HepG2 (cell line): ENCODE measurements around the gene WNT4. TPM values are rescaled to one million over a fixed set of nuclear protein-coding genes. Genes with fewer than 3 reads are reported as not detected.
A peak's percentile ranks its signal among the peaks of the same experiment; 100 is the strongest.

Experiments used
- ATAC-seq: fragments of 200-7000 bp; cut with Tn5 transposase; 3 replicates; pipeline ENCODE4 v1.9.1; 2020; ENCODE audit warnings: mild to moderate bottlenecking, moderate library complexity
- BruUV-seq: library from RNA; stranded (reverse); fragments of 400-500 nt; replicated peaks from 2 replicates; lab custom pipeline; 2021; lab: Mats Ljungman, UMichigan
- CTCF ChIA-PET: fragments of 300-600 bp; formaldehyde crosslinking; extraction: SDS; loops from one replicate; lab custom pipeline; 2021; ENCODE audit warnings: low total read pairs, inconsistent platforms, low intra/inter-chr PET ratio; lab: Yijun Ruan, JAX
- POLR2A ChIA-PET: fragments of 350-600 bp; sonication (Branson Sonifier 250); formaldehyde crosslinking; loops from one replicate; lab custom pipeline; 2020; ENCODE audit warnings: antibody characterized with exemption, inconsistent platforms; lab: Yijun Ruan, JAX
- DNase-seq: peaks from one replicate; pipeline ENCODE4 v3.0.0-alpha.2; 2015; ENCODE audit warnings: low spot score
- FAIRE-seq: peaks from 3 replicates; lab custom pipeline; 2011; peaks lifted over from hg19 to GRCh38; lab: Jason Lieb, UNC
- H2AFZ ChIP-seq: one replicate; pipeline ENCODE4 v1.6.1; 2011; ENCODE audit warnings: low read length, inconsistent platforms
- H3K27ac ChIP-seq: fragments of 300-600 bp; 3 replicates; pipeline ENCODE4 v1.8.0; 2011; ENCODE audit warnings: mixed run types, mild to moderate bottlenecking, mixed read lengths, low read length, inconsistent platforms; ENCODE audit not compliant: insufficient read depth; ENCODE audit errors: extremely low read length
- H3K27me3 ChIP-seq, 2 experiments: fragments of 200-600 bp in 1 of 2; 2 replicates in 1 of 2; 3 replicates in 1 of 2; pipeline versions ENCODE4 v1.6.0 to v1.8.0; 2011; ENCODE audit warnings: low read length in 2 of 2, mild to moderate bottlenecking in 2 of 2, moderate library complexity in 2 of 2, inconsistent platforms in 1 of 2; ENCODE audit not compliant: insufficient read depth in 2 of 2, control insufficient read depth in 1 of 2
- H3K36me3 ChIP-seq, 2 experiments: fragments of 200-600 bp in 1 of 2; replicated peaks in 1 of 2; 2 replicates in 1 of 2; 3 replicates in 1 of 2; pipeline versions ENCODE4 v1.5.1 to v1.8.0; 2011; ENCODE audit warnings: low read length in 2 of 2, inconsistent platforms in 1 of 2; ENCODE audit not compliant: insufficient read depth in 2 of 2, control insufficient read depth in 1 of 2
- H3K4me1 ChIP-seq: 2 replicates; pipeline ENCODE4 v1.5.1; 2012; ENCODE audit warnings: low read length, inconsistent platforms; ENCODE audit not compliant: insufficient read depth
- H3K4me2 ChIP-seq: 2 replicates; pipeline ENCODE4 v1.6.0; 2011; ENCODE audit warnings: low read depth, low read length, inconsistent platforms
- H3K4me3 ChIP-seq, 3 experiments: fragments of 200-600 bp in 1 of 3; sonication (generic), shearing (Covaris generic) in 1 of 3; replicated peaks in 1 of 3; 2 replicates each; pipeline ENCODE4 v1.5.1; 2011 to 2016; ENCODE audit warnings: low read length in 3 of 3, inconsistent platforms in 2 of 3, low read depth in 2 of 3, mild to moderate bottlenecking in 2 of 3, control low read depth in 1 of 3, mixed read lengths in 1 of 3; ENCODE audit not compliant: insufficient read depth in 1 of 3
- H3K79me2 ChIP-seq: one replicate; pipeline ENCODE4 v1.6.1; 2011; ENCODE audit warnings: low read length, inconsistent platforms; ENCODE audit not compliant: insufficient read depth
- H3K9ac ChIP-seq: 2 replicates; pipeline ENCODE4 v1.6.0; 2011; ENCODE audit warnings: mild to moderate bottlenecking, low read depth, low read length, inconsistent platforms; ENCODE audit not compliant: insufficient read depth
- H3K9me3 ChIP-seq: 2 replicates; pipeline ENCODE4 v1.5.1; 2012; ENCODE audit warnings: mild to moderate bottlenecking, low read length
- H4K20me1 ChIP-seq: 2 replicates; pipeline ENCODE4 v1.6.0; 2011; ENCODE audit warnings: inconsistent platforms, mild to moderate bottlenecking, low read length, moderate library complexity; ENCODE audit not compliant: insufficient read depth
- ADNP ChIP-seq: sonication (generic); formaldehyde crosslinking; IDR thresholded peaks from 2 replicates; pipeline ENCODE4 v1.4.0; 2020; ENCODE audit warnings: missing genetic modification reagents
- NKX3-1 ChIP-seq: sonication (generic); formaldehyde crosslinking; IDR thresholded peaks from 2 replicates; pipeline ENCODE4 v1.5.0; 2020; ENCODE audit warnings: missing genetic modification reagents
- TBX3 ChIP-seq: fragments of 450-650 bp; IDR thresholded peaks from 2 replicates; pipeline ENCODE4 v1.6.1; 2017; ENCODE audit warnings: antibody characterized with exemption, mild to moderate bottlenecking, inconsistent platforms, borderline replicate concordance
- ZKSCAN1 ChIP-seq: fragments of 150-350 bp; IDR thresholded peaks from 2 replicates; pipeline ENCODE4 v1.6.1; 2014; ENCODE audit warnings: low read length
- ZNF530 ChIP-seq: sonication (generic); formaldehyde crosslinking; IDR thresholded peaks from 2 replicates; pipeline ENCODE4 v1.5.0; 2020; ENCODE audit warnings: low read depth, mild to moderate bottlenecking, missing genetic modification reagents
- ZNF629 ChIP-seq: sonication (generic); formaldehyde crosslinking; conservative IDR thresholded peaks from 2 replicates; pipeline ENCODE4 v1.5.0; 2020; ENCODE audit warnings: missing genetic modification reagents
- WGBS: methylation state at CpG from one replicate; pipeline ENCODE4 v1.1.6; 2017; ENCODE audit warnings: low lambda C conversion rate; 5-methylcytosine and 5-hydroxymethylcytosine counted together
- in situ Hi-C: cut with HindIII; loops from 2 replicates; pipeline ENCODE4 v1.10.0; 2017; ENCODE audit warnings: low pct_unique_long_range_greater_than_20kb; ENCODE audit not compliant: extremely low pct_ligation_motif_present
- intact Hi-C: fragments of 100-400 bp; cut with micrococcal nuclease; formaldehyde crosslinking; loops from one replicate; pipeline ENCODE4 v1.10.0; 2022; ENCODE audit not compliant: unreplicated experiment
- polyA plus RNA-seq, 8 experiments: library from polyadenylated mRNA; depleted of rRNA in 3 of 8; stranded (reverse) in 7 of 8; unstranded in 1 of 8; fragments of >200 nt; fragmentation: Illumina TruSeq in 4 of 8; extraction: Trizol in 4 of 8; gene quantifications; 2 replicates each; pipeline versions ENCODE4 v1.2.1 to v1.2.3, GENCODE V29; 2011 to 2016; ENCODE audit warnings: low read depth in 4 of 8, missing spikeins in 1 of 8, mixed read lengths in 1 of 8; ENCODE audit not compliant: insufficient read depth in 1 of 8
- total RNA-seq, 5 experiments: library from RNA; depleted of rRNA; stranded (reverse); fragments of >200 nt; fragmentation: Illumina TruSeq; extraction: Trizol; gene quantifications; 2 replicates each; pipeline ENCODE4 v1.2.3, GENCODE V29; 2016; ENCODE audit warnings: low read depth in 1 of 5
- TF ChIP-seq, protein P1 (sequence below): sonication (generic); formaldehyde crosslinking; IDR thresholded peaks from 2 replicates; pipeline ENCODE4 v1.4.0; 2020; ENCODE audit warnings: missing genetic modification reagents

WNT4 gene
- total and polyA plus RNA-seq, 2 of the 13 experiments (the other 11 are each of a cell fraction or from before 2014, with no cell fraction given) = not detected

DNA sequence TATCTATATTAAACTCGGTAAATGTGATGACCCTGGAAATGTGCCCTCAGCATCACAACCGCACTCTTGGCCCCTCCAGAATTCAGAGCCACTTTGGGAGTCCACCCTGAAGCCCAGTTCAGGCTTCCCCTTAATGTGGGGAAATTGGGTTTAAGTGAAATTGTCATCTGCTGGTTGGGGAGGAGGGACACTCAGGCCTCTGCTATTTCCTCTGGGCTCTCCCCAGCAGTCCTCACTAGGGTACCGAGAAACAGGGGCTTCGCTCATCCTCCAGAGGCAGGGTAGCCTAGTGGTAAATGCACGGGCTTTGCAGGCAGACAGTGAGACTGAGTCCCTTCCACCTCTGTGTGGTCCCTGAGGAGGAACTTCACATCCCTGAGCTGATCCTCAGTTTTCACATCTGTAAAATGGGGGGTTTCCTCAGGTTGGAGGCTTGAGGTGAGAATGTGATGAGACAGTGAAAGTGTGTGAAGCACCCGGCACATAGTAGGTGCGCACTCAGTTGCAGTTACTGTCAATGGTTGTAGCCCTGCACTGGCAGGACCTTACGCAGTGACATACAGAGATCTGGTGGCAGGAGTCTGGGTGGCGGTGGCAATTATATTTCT is 14.6 kb upstream of the WNT4 start:
- Histone ChIP-seq H3K9me3 (no peaks in the 10 kb centered on the region), H4K20me1 (peaks cover 4% of the 10 kb centered on the region; the same call in 1 of the 2 replicates), H3K4me1 (peaks cover 9% of the 10 kb centered on the region), H3K36me3 (no peaks in the 10 kb centered on the region), H3K4me2 (no peak overlapping the region), H3K9ac (no peak overlapping the region), H3K79me2 (no peaks in the 10 kb centered on the region), H3K27me3 (peaks cover 16 to 82% of the 10 kb centered on the region in 2 experiments), H2AFZ (no peak overlapping the region), H3K27ac (no peak overlapping the region), H3K4me3 (no peak overlapping the region)
- ATAC-seq (no peak), FAIRE-seq (no peak), DNase-seq (no peak)
- 56% methylated on average over 8 of the region's 9 CpGs for WGBS
- intact Hi-C loops = no loop called here
- in situ Hi-C loops = no loop called here
- ChIA-PET POLR2A (no interaction called here), CTCF (no interaction called here)
- BruUV-seq = no TSS peak
- TF ChIP-seq ZNF530 (CRISPR knock-in tag) = no peak
- TF ChIP-seq, protein P1, sequence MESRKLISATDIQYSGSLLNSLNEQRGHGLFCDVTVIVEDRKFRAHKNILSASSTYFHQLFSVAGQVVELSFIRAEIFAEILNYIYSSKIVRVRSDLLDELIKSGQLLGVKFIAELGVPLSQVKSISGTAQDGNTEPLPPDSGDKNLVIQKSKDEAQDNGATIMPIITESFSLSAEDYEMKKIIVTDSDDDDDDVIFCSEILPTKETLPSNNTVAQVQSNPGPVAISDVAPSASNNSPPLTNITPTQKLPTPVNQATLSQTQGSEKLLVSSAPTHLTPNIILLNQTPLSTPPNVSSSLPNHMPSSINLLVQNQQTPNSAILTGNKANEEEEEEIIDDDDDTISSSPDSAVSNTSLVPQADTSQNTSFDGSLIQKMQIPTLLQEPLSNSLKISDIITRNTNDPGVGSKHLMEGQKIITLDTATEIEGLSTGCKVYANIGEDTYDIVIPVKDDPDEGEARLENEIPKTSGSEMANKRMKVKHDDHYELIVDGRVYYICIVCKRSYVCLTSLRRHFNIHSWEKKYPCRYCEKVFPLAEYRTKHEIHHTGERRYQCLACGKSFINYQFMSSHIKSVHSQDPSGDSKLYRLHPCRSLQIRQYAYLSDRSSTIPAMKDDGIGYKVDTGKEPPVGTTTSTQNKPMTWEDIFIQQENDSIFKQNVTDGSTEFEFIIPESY (CRISPR knock-in tag) = no peak
- TF ChIP-seq ZKSCAN1 = 0 out of 2 replicates have a peak, but pooled peaks have one; percentile 51
- TF ChIP-seq NKX3-1 = no peak
- TF ChIP-seq ZNF629 (CRISPR knock-in tag) = peak; percentile 76
- no peak for TF ChIP-seq ADNP (CRISPR knock-in tag)
- no peak for TF ChIP-seq TBX3
